Sigmoid colon (tissue), 3 donors: ENCODE measurements around the gene NHP2.

Experiments used
- CTCF ChIP-seq, 4 experiments: fragments of 450-650 bp in 3 of 4; fragments of 200-600 bp in 1 of 4; IDR thresholded peaks; one replicate each; pipeline ENCODE4 v1.5.1; 2016 to 2019; ENCODE audit warnings: antibody characterized with exemption in 4 of 4, mild to moderate bottlenecking in 3 of 4, moderate library complexity in 2 of 4
- POLR2A ChIP-seq, 2 donors: fragments of 450-650 bp; IDR thresholded peaks; one replicate each; pipeline ENCODE4 v1.6.1; 2016; ENCODE audit warnings: antibody characterized with exemption in 2 of 2, mild to moderate bottlenecking in 2 of 2, moderate library complexity in 2 of 2

GRCh38 chr5:178126556-178126955, 27.1 kb downstream of the NHP2 start:
- TF ChIP-seq CTCF (IDR thresholded peaks at IDR 0.05) (no peak), POLR2A (IDR thresholded peaks at IDR 0.05) (no peak)
